IMR-90 (cell line): ENCODE measurements around the gene RCBTB2. TPM values are rescaled to one million over a fixed set of nuclear protein-coding genes. Genes with fewer than 3 reads are reported as not detected.

Experiments used
- ATAC-seq: fragments of 200-7000 bp; cut with Tn5 transposase; 2 replicates; pipeline ENCODE4 v1.9.1; 2020; ENCODE audit warnings: low read depth, mild to moderate bottlenecking, moderate library complexity
- BruUV-seq: library from RNA; stranded (reverse); fragments of 400-500 nt; replicated peaks from 2 replicates; lab custom pipeline; 2021; lab: Mats Ljungman, UMichigan
- CTCF ChIA-PET: fragments of 300-600 bp; formaldehyde crosslinking; extraction: SDS; loops from one replicate; lab custom pipeline; 2021; ENCODE audit warnings: antibody characterized with exemption; lab: Yijun Ruan, JAX
- POLR2A ChIA-PET: fragments of 300-600 bp; sonication (Branson Sonifier 250); formaldehyde crosslinking; loops from one replicate; lab custom pipeline; 2022; ENCODE audit warnings: antibody characterized with exemption; ENCODE audit not compliant: unreplicated experiment; lab: Charles Lee
- DNase-seq: peaks from one replicate; pipeline ENCODE4 v3.0.0; 2013
- H2AFZ ChIP-seq: replicated peaks from 2 replicates; pipeline ENCODE3; 2013; ENCODE audit warnings: low read length, mild to moderate bottlenecking; ENCODE audit not compliant: poor library complexity
- H2AK5ac ChIP-seq: 2 replicates; pipeline ENCODE4 v1.6.1; 2013; ENCODE audit warnings: low read depth, low read length, inconsistent platforms
- H2AK9ac ChIP-seq: replicated peaks from 2 replicates; pipeline ENCODE3; 2013; ENCODE audit warnings: mild to moderate bottlenecking, low read depth, low read length, moderate library complexity; ENCODE audit not compliant: poor library complexity
- H2BK120ac ChIP-seq: 2 replicates; pipeline ENCODE4 v1.6.1; 2013; ENCODE audit warnings: low read depth, low read length, inconsistent platforms
- H2BK15ac ChIP-seq: 3 replicates; pipeline ENCODE4 v1.6.1; 2013; ENCODE audit warnings: low read depth, low read length, inconsistent platforms
- H2BK20ac ChIP-seq: 2 replicates; pipeline ENCODE4 v1.6.1; 2013; ENCODE audit warnings: low read depth, mild to moderate bottlenecking, inconsistent platforms, low read length, moderate library complexity
- H2BK5ac ChIP-seq: 2 replicates; pipeline ENCODE4 v1.6.1; 2013; ENCODE audit warnings: mild to moderate bottlenecking, low read depth, low read length, inconsistent platforms; ENCODE audit not compliant: poor library complexity, severe bottlenecking
- H3K14ac ChIP-seq: replicated peaks from 2 replicates; pipeline ENCODE4 v1.6.1; 2013; ENCODE audit warnings: low read depth, low read length, inconsistent platforms
- H3K18ac ChIP-seq: 2 replicates; pipeline ENCODE4 v1.6.1; 2013; ENCODE audit warnings: low read depth, low read length, control low read depth
- H3K23ac ChIP-seq: 2 replicates; pipeline ENCODE4 v1.6.1; 2013; ENCODE audit warnings: low read depth, low read length, inconsistent platforms
- H3K27ac ChIP-seq: 2 replicates; pipeline ENCODE4 v1.5.1; 2013; ENCODE audit warnings: mild to moderate bottlenecking, control low read depth, low read length; ENCODE audit not compliant: insufficient read depth
- H3K27me3 ChIP-seq: 2 replicates; pipeline ENCODE4 v1.6.1; 2013; ENCODE audit warnings: low read length; ENCODE audit not compliant: control insufficient read depth, insufficient read depth
- H3K36me3 ChIP-seq: 2 replicates; pipeline ENCODE4 v1.6.1; 2013; ENCODE audit warnings: low read length, mixed read lengths; ENCODE audit not compliant: control insufficient read depth, insufficient read depth
- H3K4ac ChIP-seq: 2 replicates; pipeline ENCODE4 v1.6.1; 2013; ENCODE audit warnings: low read depth, low read length, inconsistent platforms
- H3K4me1 ChIP-seq: 2 replicates; pipeline ENCODE4 v1.6.1; 2013; ENCODE audit warnings: low read length, mixed read lengths; ENCODE audit not compliant: control insufficient read depth, insufficient read depth
- H3K4me2 ChIP-seq: 2 replicates; pipeline ENCODE4 v1.6.1; 2013; ENCODE audit warnings: low read depth, mild to moderate bottlenecking, control low read depth, low read length, moderate library complexity
- H3K4me3 ChIP-seq: 2 replicates; pipeline ENCODE4 v1.5.1; 2013; ENCODE audit warnings: low read depth, mild to moderate bottlenecking, control low read depth, low read length, moderate library complexity; ENCODE audit not compliant: insufficient read depth
- H3K56ac ChIP-seq: 2 replicates; pipeline ENCODE4 v1.6.1; 2013; ENCODE audit warnings: low read length, inconsistent platforms; ENCODE audit not compliant: insufficient read depth; ENCODE audit errors: extremely low read depth
- H3K79me1 ChIP-seq, 2 experiments: 2 replicates each; pipeline ENCODE4 v1.6.1; 2013; ENCODE audit warnings: low read length in 2 of 2, inconsistent platforms in 1 of 2, low read depth in 1 of 2
- H3K9ac ChIP-seq: 2 replicates; pipeline ENCODE4 v1.6.1; 2013; ENCODE audit warnings: low read depth, low read length, control low read depth
- H3K9me1 ChIP-seq: 2 replicates; pipeline ENCODE4 v1.6.1; 2013; ENCODE audit warnings: low read length, inconsistent platforms; ENCODE audit not compliant: insufficient read depth
- H3K9me3 ChIP-seq: 2 replicates; pipeline ENCODE4 v1.6.1; 2013; ENCODE audit warnings: low read length; ENCODE audit not compliant: control insufficient read depth, insufficient read depth
- H4K20me1 ChIP-seq: 2 replicates; pipeline ENCODE4 v1.6.1; 2013; ENCODE audit warnings: low read length, inconsistent platforms; ENCODE audit not compliant: insufficient read depth
- H4K5ac ChIP-seq: 2 replicates; pipeline ENCODE4 v1.6.1; 2013; ENCODE audit warnings: mild to moderate bottlenecking, low read depth, low read length, control low read depth
- H4K8ac ChIP-seq, 2 experiments: 2 replicates each; pipeline ENCODE4 v1.6.1; 2013; ENCODE audit warnings: low read depth in 2 of 2, low read length in 2 of 2, control low read depth in 1 of 2, inconsistent platforms in 1 of 2
- H4K91ac ChIP-seq: 2 replicates; pipeline ENCODE4 v1.6.1; 2013; ENCODE audit warnings: low read depth, low read length, inconsistent platforms; ENCODE audit not compliant: insufficient read depth
- BHLHE40 ChIP-seq: fragments of 150-350 bp; IDR thresholded peaks from 2 replicates; pipeline ENCODE4 v1.6.1; 2016; ENCODE audit warnings: mild to moderate bottlenecking, low read depth, low read length
- CHD1 ChIP-seq: IDR thresholded peaks from 2 replicates; pipeline ENCODE4 v1.6.1; 2012; ENCODE audit warnings: low read depth, low read length, improper control_type of control experiment
- FOS ChIP-seq: fragments of 150-350 bp; IDR thresholded peaks from 2 replicates; pipeline ENCODE4 v1.6.1; 2016; ENCODE audit warnings: low read depth, low read length
- MAFK ChIP-seq: IDR thresholded peaks from 2 replicates; pipeline ENCODE4 v1.6.1; 2012; ENCODE audit warnings: low read depth, low read length, improper control_type of control experiment
- MAZ ChIP-seq: IDR thresholded peaks from 2 replicates; pipeline ENCODE4 v1.6.1; 2012; ENCODE audit warnings: low read depth, mild to moderate bottlenecking, low read length, improper control_type of control experiment, moderate library complexity, borderline replicate concordance
- MXI1 ChIP-seq: IDR thresholded peaks from 2 replicates; pipeline ENCODE4 v1.6.1; 2012; ENCODE audit warnings: low read depth, mild to moderate bottlenecking, low read length, moderate library complexity, borderline replicate concordance
- NFE2L2 ChIP-seq: fragments of 150-350 bp; IDR thresholded peaks from 2 replicates; pipeline ENCODE4 v1.6.1; 2016; ENCODE audit warnings: low read depth, mild to moderate bottlenecking, low read length
- POLR2A ChIP-seq: IDR thresholded peaks from 2 replicates; pipeline ENCODE4 v1.6.1; 2012; ENCODE audit warnings: mild to moderate bottlenecking, low read depth, low read length
- RFX5 ChIP-seq: IDR thresholded peaks from 2 replicates; pipeline ENCODE4 v1.8.0; 2012; ENCODE audit warnings: low read depth, mild to moderate bottlenecking, low read length, moderate library complexity
- WGBS, 2 experiments: methylation state at CpG; one replicate each; pipeline versions ENCODE4 v1.1.5 to v1.1.7; 2013; ENCODE audit warnings: missing lambda C conversion rate in 2 of 2; ENCODE audit not compliant: insufficient read length in 1 of 2; ENCODE audit errors: extremely low coverage in 2 of 2; 5-methylcytosine and 5-hydroxymethylcytosine counted together
- dilution Hi-C: fragments of 300-500 bp; cut with HindIII; formaldehyde crosslinking; loops from one replicate; pipeline ENCODE4 v1.14.3; 2018; ENCODE audit warnings: low sequenced_read_pairs; ENCODE audit not compliant: unreplicated experiment
- in situ Hi-C: fragments of 300-500 bp; cut with MboI; formaldehyde crosslinking; loops from 3 replicates; pipeline ENCODE4 v1.14.3; 2019; ENCODE audit warnings: low sequenced_read_pairs, inconsistent platforms, mixed read lengths
- intact Hi-C: fragments of 100-400 bp; cut with micrococcal nuclease; formaldehyde crosslinking; loops from 2 replicates; pipeline ENCODE4 v1.10.0; 2022
- polyA plus RNA-seq, 3 experiments: library from polyadenylated mRNA; depleted of rRNA; stranded (reverse); fragments of >200 nt; gene quantifications; 2 replicates each; pipeline ENCODE4 v1.2.3, GENCODE V29; 2012; ENCODE audit warnings: low replicate concordance in 1 of 3
- total RNA-seq: library from RNA; depleted of rRNA; stranded (reverse); fragments of >200 nt; gene quantifications from 2 replicates; pipeline ENCODE4 v1.2.3, GENCODE V29; 2012
- TF ChIP-seq, protein P1 (sequence below): fragments of 150-350 bp; IDR thresholded peaks from 2 replicates; pipeline ENCODE4 v1.6.1; 2016; ENCODE audit warnings: low read depth, mild to moderate bottlenecking, low read length, moderate library complexity, borderline replicate concordance
- TF ChIP-seq, protein P2 (sequence below): conservative IDR thresholded peaks from 2 replicates; pipeline ENCODE4 v1.5.1; 2012; ENCODE audit warnings: mild to moderate bottlenecking, low read depth, low read length, improper control_type of control experiment
- TF ChIP-seq, protein P3 (sequence below): fragments of 150-350 bp; IDR thresholded peaks from 2 replicates; pipeline ENCODE4 v1.6.1; 2017; ENCODE audit warnings: mild to moderate bottlenecking, antibody characterized with exemption, low read length, low read depth

The RCBTB2 gene
- total and polyA plus RNA-seq, 2 of the 4 experiments (the other 2 are of a cell fraction): 4.0 to 5.2 TPM

- no peaks in the 10 kb centered on the region for H3K36me3 ChIP-seq
- H3K18ac ChIP-seq: no peak overlapping the region
- no peaks in the 10 kb centered on the region for H3K27me3 ChIP-seq
- H2AK9ac ChIP-seq: no peak overlapping the region
- H2AK5ac ChIP-seq: no peak overlapping the region
- no peaks in the 10 kb centered on the region for H3K4me1 ChIP-seq
- no peak overlapping the region for H2BK120ac ChIP-seq
- H4K20me1 ChIP-seq: no peaks in the 10 kb centered on the region
- no CpG with 5 or more reads among the region's 5 CpGs for WGBS, 2 experiments
- H3K79me1 ChIP-seq: no peaks in the 10 kb centered on the region
- H3K4me2 ChIP-seq: no peak overlapping the region
- no peak overlapping the region for H3K56ac ChIP-seq
- no peak overlapping the region for H3K9ac ChIP-seq
- H2BK15ac ChIP-seq: no peak overlapping the region
- no peak overlapping the region for H4K8ac ChIP-seq
- ChIA-PET POLR2A (no interaction called here), CTCF (no interaction called here)
- no peaks in the 10 kb centered on the region for H3K9me3 ChIP-seq
- DNase-seq: no peak
- H3K4ac ChIP-seq: no peak overlapping the region
- no peak overlapping the region for H3K4me3 ChIP-seq
- TF ChIP-seq MXI1: no peak
- TF ChIP-seq, protein P1, sequence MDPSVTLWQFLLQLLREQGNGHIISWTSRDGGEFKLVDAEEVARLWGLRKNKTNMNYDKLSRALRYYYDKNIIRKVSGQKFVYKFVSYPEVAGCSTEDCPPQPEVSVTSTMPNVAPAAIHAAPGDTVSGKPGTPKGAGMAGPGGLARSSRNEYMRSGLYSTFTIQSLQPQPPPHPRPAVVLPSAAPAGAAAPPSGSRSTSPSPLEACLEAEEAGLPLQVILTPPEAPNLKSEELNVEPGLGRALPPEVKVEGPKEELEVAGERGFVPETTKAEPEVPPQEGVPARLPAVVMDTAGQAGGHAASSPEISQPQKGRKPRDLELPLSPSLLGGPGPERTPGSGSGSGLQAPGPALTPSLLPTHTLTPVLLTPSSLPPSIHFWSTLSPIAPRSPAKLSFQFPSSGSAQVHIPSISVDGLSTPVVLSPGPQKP: no peak
- TF ChIP-seq, protein P2, sequence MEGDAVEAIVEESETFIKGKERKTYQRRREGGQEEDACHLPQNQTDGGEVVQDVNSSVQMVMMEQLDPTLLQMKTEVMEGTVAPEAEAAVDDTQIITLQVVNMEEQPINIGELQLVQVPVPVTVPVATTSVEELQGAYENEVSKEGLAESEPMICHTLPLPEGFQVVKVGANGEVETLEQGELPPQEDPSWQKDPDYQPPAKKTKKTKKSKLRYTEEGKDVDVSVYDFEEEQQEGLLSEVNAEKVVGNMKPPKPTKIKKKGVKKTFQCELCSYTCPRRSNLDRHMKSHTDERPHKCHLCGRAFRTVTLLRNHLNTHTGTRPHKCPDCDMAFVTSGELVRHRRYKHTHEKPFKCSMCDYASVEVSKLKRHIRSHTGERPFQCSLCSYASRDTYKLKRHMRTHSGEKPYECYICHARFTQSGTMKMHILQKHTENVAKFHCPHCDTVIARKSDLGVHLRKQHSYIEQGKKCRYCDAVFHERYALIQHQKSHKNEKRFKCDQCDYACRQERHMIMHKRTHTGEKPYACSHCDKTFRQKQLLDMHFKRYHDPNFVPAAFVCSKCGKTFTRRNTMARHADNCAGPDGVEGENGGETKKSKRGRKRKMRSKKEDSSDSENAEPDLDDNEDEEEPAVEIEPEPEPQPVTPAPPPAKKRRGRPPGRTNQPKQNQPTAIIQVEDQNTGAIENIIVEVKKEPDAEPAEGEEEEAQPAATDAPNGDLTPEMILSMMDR: no peak
- TF ChIP-seq MAZ: no peak
- TF ChIP-seq NFE2L2: no peak
- no peak for TF ChIP-seq RFX5
- no peak for TF ChIP-seq MAFK
- no peak for TF ChIP-seq FOS
- TF ChIP-seq POLR2A: no peak
- TF ChIP-seq CHD1: no peak
- no peak for TF ChIP-seq BHLHE40
- TF ChIP-seq, protein P3, sequence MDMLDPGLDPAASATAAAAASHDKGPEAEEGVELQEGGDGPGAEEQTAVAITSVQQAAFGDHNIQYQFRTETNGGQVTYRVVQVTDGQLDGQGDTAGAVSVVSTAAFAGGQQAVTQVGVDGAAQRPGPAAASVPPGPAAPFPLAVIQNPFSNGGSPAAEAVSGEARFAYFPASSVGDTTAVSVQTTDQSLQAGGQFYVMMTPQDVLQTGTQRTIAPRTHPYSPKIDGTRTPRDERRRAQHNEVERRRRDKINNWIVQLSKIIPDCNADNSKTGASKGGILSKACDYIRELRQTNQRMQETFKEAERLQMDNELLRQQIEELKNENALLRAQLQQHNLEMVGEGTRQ: no peak
- H2BK20ac ChIP-seq: no peak overlapping the region
- no peak for ATAC-seq
- no peak overlapping the region for H2AFZ ChIP-seq
- no peak overlapping the region for H2BK5ac ChIP-seq
- BruUV-seq: no TSS peak
- H3K14ac ChIP-seq: no peak overlapping the region
- H3K23ac ChIP-seq: no peak overlapping the region
- in situ Hi-C loops (no loop called here), intact Hi-C loops (no loop called here), dilution Hi-C loops (no loop called here)
- no peak overlapping the region for H4K5ac ChIP-seq
- H4K91ac ChIP-seq: no peak overlapping the region
- H3K27ac ChIP-seq: no peak overlapping the region
- H3K9me1 ChIP-seq: peaks cover 3% of the 10 kb centered on the region; the same call in 1 of the 2 replicates
These were observed 22.2 kb downstream of the RCBTB2 start for GRCh38 chr13:48510698-48511097.
